Coronary artery (tissue), 2 donors: ENCODE results near the gene DNMT1.
A peak's percentile ranks its signal among the peaks of the same experiment; 100 is the strongest.
"Not testable (repeated sequence)": the region's sequence is repeated elsewhere in the genome, so short reads cannot be mapped to it uniquely, and the experiment has no call there.

ENCODE experiments used
- DNase-seq: peaks from one replicate; pipeline ENCODE4 v3.0.0-alpha.2; 2017; ENCODE audit warnings: low spot score
- H3K27ac ChIP-seq, 2 donors: fragments of 200-600 bp; sonication (generic); one replicate each; pipeline ENCODE4 v1.5.1; 2016 to 2019
- H3K4me3 ChIP-seq: fragments of 200-600 bp; sonication (generic); 2 replicates; pipeline ENCODE4 v1.5.1; 2016; ENCODE audit warnings: mild to moderate bottlenecking, moderate library complexity
- CTCF ChIP-seq: fragments of 200-600 bp; sonication (generic); IDR thresholded peaks from one replicate; pipeline ENCODE4 v1.5.1; 2019; ENCODE audit warnings: antibody characterized with exemption

Gene DNMT1

GRCh38 chr19:10205636-10206035 lies 10.9 kb upstream of the DNMT1 start:
- Histone ChIP-seq H3K27ac (no peak overlapping the region), H3K4me3 (no peak overlapping the region)
- DNase-seq = no peak
- TF ChIP-seq CTCF = no peak

- Histone ChIP-seq H3K27ac (no peak overlapping the region), H3K4me3 (no peak overlapping the region)
- no peak for DNase-seq
- TF ChIP-seq CTCF = no peak
Observed at GRCh38 chr19:10203686-10204085, 8.9 kb upstream of the DNMT1 start.

GRCh38 chr19:10201176-10201575 lies 6.4 kb upstream of the DNMT1 start:
- Histone ChIP-seq H3K27ac (no peak overlapping the region), H3K4me3 (no peak overlapping the region)
- DNase-seq = no peak
- no peak for TF ChIP-seq CTCF

- H3K4me3 ChIP-seq, H3K27ac ChIP-seq, DNase-seq: not testable (repeated sequence)
Observed at GRCh38 chr19:10200101-10200500, 5.3 kb upstream of the DNMT1 start.

GRCh38 chr19:10198889-10199644 lies 4.3 kb upstream of the DNMT1 start:
- not testable (repeated sequence) for H3K4me3 ChIP-seq, H3K27ac ChIP-seq

GRCh38 chr19:10195199-10195519 lies 406 bp upstream of the DNMT1 start:
- no peak for DNase-seq
- H3K27ac ChIP-seq = peak overlapping the region in 1 of 2 donors; percentile 89
- no peak for TF ChIP-seq CTCF
- peak overlapping the region; percentile 85 for H3K4me3 ChIP-seq

More at GRCh38 chr19:10198889-10199644, 4.3 kb upstream of the DNMT1 start:
- not testable (repeated sequence) for DNase-seq

- TF ChIP-seq CTCF = no peak
- H3K27ac ChIP-seq = peak overlapping the region; percentile 55 to 89
- peak overlapping the region; percentile 85 for H3K4me3 ChIP-seq
- peak; percentile 80 for DNase-seq
Observed at GRCh38 chr19:10193790-10194499, 808 bp downstream of the DNMT1 start.

- DNase-seq = no peak
- H3K27ac ChIP-seq = no peak overlapping the region
- H3K4me3 ChIP-seq = no peak overlapping the region
- no peak for TF ChIP-seq CTCF
Observed at GRCh38 chr19:10192922-10193321, 1.8 kb downstream of the DNMT1 start.
